ENCODE data around the gene HS1BP3. TPM values are rescaled to one million over a fixed set of nuclear protein-coding genes. Genes with fewer than 3 reads are reported as not detected.

Gene HS1BP3
- total and polyA plus RNA-seq, 2 donors: 7.2 to 17.4 TPM

- WGBS: 95% methylated on average over 3 of the region's 3 CpGs
Observed at GRCh38 chr2:20584045-20584398, 66.9 kb downstream of the HS1BP3 start.

GRCh38 chr2:20583425-20583881, 67.4 kb downstream of the HS1BP3 start:
- no peak overlapping the region for H3K4me3 ChIP-seq (ENCODE audit: low read length in 2 of 2)
- peaks cover 0 to 14% of the 10 kb centered on the region in 2 donors for H3K4me1 ChIP-seq (ENCODE audit: control insufficient read depth in 2 of 2, insufficient read depth in 2 of 2, low read length in 2 of 2)
- no peaks in the 10 kb centered on the region for H3K9me3 ChIP-seq (ENCODE audit: control insufficient read depth in 2 of 2, insufficient read depth in 1 of 2, low read length in 1 of 2)
- no peak overlapping the region for H3K27ac ChIP-seq (ENCODE audit: low read depth in 1 of 2, low read length in 1 of 2)
- 93% methylated on average over 7 of the region's 7 CpGs for WGBS
- no peak for DNase-seq (ENCODE audit: low read depth in 6 of 9, low spot score in 9 of 9)
- H3K36me3 ChIP-seq (ENCODE audit: control insufficient read depth in 2 of 2, insufficient read depth in 2 of 2, low read length in 1 of 2): no peaks in the 10 kb centered on the region
- no peaks in the 10 kb centered on the region for H3K27me3 ChIP-seq (ENCODE audit: control insufficient read depth in 2 of 2, insufficient read depth in 1 of 2, low read length in 1 of 2)

More at GRCh38 chr2:20584045-20584398, 66.9 kb downstream of the HS1BP3 start:
- no peak for DNase-seq (ENCODE audit: low read depth in 6 of 9, low spot score in 9 of 9)
- Histone ChIP-seq H3K27me3 (ENCODE audit: control insufficient read depth in 2 of 2, insufficient read depth in 1 of 2, low read length in 1 of 2) (no peaks in the 10 kb centered on the region), H3K27ac (ENCODE audit: low read depth in 1 of 2, low read length in 1 of 2) (no peak overlapping the region), H3K4me1 (ENCODE audit: control insufficient read depth in 2 of 2, insufficient read depth in 2 of 2, low read length in 2 of 2) (peaks cover 0 to 9% of the 10 kb centered on the region in 2 donors), H3K4me3 (ENCODE audit: low read length in 2 of 2) (no peak overlapping the region), H3K36me3 (ENCODE audit: control insufficient read depth in 2 of 2, insufficient read depth in 2 of 2, low read length in 1 of 2) (no peaks in the 10 kb centered on the region), H3K9me3 (ENCODE audit: control insufficient read depth in 2 of 2, insufficient read depth in 1 of 2, low read length in 1 of 2) (no peaks in the 10 kb centered on the region)

GRCh38 chr2:20582600-20583221, 68.2 kb downstream of the HS1BP3 start:
- DNase-seq (ENCODE audit: low read depth in 6 of 9, low spot score in 9 of 9): no peak
- peaks cover 0 to 15% of the 10 kb centered on the region in 2 donors for H3K4me1 ChIP-seq (ENCODE audit: control insufficient read depth in 2 of 2, insufficient read depth in 2 of 2, low read length in 2 of 2)
- no peak overlapping the region for H3K27ac ChIP-seq (ENCODE audit: low read depth in 1 of 2, low read length in 1 of 2)
- no peaks in the 10 kb centered on the region for H3K36me3 ChIP-seq (ENCODE audit: control insufficient read depth in 2 of 2, insufficient read depth in 2 of 2, low read length in 1 of 2)
- H3K4me3 ChIP-seq (ENCODE audit: low read length in 2 of 2): no peak overlapping the region
- H3K27me3 ChIP-seq (ENCODE audit: control insufficient read depth in 2 of 2, insufficient read depth in 1 of 2, low read length in 1 of 2): no peaks in the 10 kb centered on the region
- 90% methylated on average over 5 of the region's 5 CpGs for WGBS
- no peaks in the 10 kb centered on the region for H3K9me3 ChIP-seq (ENCODE audit: control insufficient read depth in 2 of 2, insufficient read depth in 1 of 2, low read length in 1 of 2)

GRCh38 chr2:20580690-20581437, 70.0 kb downstream of the HS1BP3 start:
- no peak for DNase-seq (ENCODE audit: low read depth in 6 of 9, low spot score in 9 of 9)
- H3K4me1 ChIP-seq (ENCODE audit: control insufficient read depth in 2 of 2, insufficient read depth in 2 of 2, low read length in 2 of 2): peaks cover 0 to 21% of the 10 kb centered on the region in 2 donors
- WGBS: 93% methylated on average over 4 of the region's 4 CpGs

GRCh38 chr2:20579866-20580265, 71.0 kb downstream of the HS1BP3 start:
- 98% methylated on average over 1 of the region's 1 CpG for WGBS
- no peak overlapping the region for H3K27ac ChIP-seq (ENCODE audit: low read depth in 1 of 2, low read length in 1 of 2)
- H3K4me1 ChIP-seq (ENCODE audit: control insufficient read depth in 2 of 2, insufficient read depth in 2 of 2, low read length in 2 of 2): peaks cover 0 to 20% of the 10 kb centered on the region in 2 donors
- no peak for DNase-seq (ENCODE audit: low read depth in 6 of 9, low spot score in 9 of 9)
- H3K9me3 ChIP-seq (ENCODE audit: control insufficient read depth in 2 of 2, insufficient read depth in 1 of 2, low read length in 1 of 2): no peaks in the 10 kb centered on the region
- H3K36me3 ChIP-seq (ENCODE audit: control insufficient read depth in 2 of 2, insufficient read depth in 2 of 2, low read length in 1 of 2): no peaks in the 10 kb centered on the region
- no peak overlapping the region for H3K4me3 ChIP-seq (ENCODE audit: low read length in 2 of 2)
- H3K27me3 ChIP-seq (ENCODE audit: control insufficient read depth in 2 of 2, insufficient read depth in 1 of 2, low read length in 1 of 2): no peaks in the 10 kb centered on the region

More at GRCh38 chr2:20580690-20581437, 70.0 kb downstream of the HS1BP3 start:
- H3K4me3 ChIP-seq (ENCODE audit: low read length in 2 of 2): no peak overlapping the region
- no peaks in the 10 kb centered on the region for H3K27me3 ChIP-seq (ENCODE audit: control insufficient read depth in 2 of 2, insufficient read depth in 1 of 2, low read length in 1 of 2)
- H3K27ac ChIP-seq (ENCODE audit: low read depth in 1 of 2, low read length in 1 of 2): no peak overlapping the region
- no peaks in the 10 kb centered on the region for H3K36me3 ChIP-seq (ENCODE audit: control insufficient read depth in 2 of 2, insufficient read depth in 2 of 2, low read length in 1 of 2)
- no peaks in the 10 kb centered on the region for H3K9me3 ChIP-seq (ENCODE audit: control insufficient read depth in 2 of 2, insufficient read depth in 1 of 2, low read length in 1 of 2)

- no peaks in the 10 kb centered on the region for H3K36me3 ChIP-seq (ENCODE audit: control insufficient read depth in 2 of 2, insufficient read depth in 2 of 2, low read length in 1 of 2)
- H3K4me1 ChIP-seq (ENCODE audit: control insufficient read depth in 2 of 2, insufficient read depth in 2 of 2, low read length in 2 of 2): peaks cover 0 to 16% of the 10 kb centered on the region in 2 donors
- no peaks in the 10 kb centered on the region for H3K9me3 ChIP-seq (ENCODE audit: control insufficient read depth in 2 of 2, insufficient read depth in 1 of 2, low read length in 1 of 2)
- H3K27ac ChIP-seq (ENCODE audit: low read depth in 1 of 2, low read length in 1 of 2): peak overlapping the region in 1 of 2 donors; percentile 57
- WGBS: 94% methylated on average over 15 of the region's 15 CpGs
- peak in 1 of 9 donors; percentile 14 for DNase-seq (ENCODE audit: low read depth in 6 of 9, low spot score in 9 of 9)
- H3K4me3 ChIP-seq (ENCODE audit: low read length in 2 of 2): no peak overlapping the region
- no peaks in the 10 kb centered on the region for H3K27me3 ChIP-seq (ENCODE audit: control insufficient read depth in 2 of 2, insufficient read depth in 1 of 2, low read length in 1 of 2)
Observed at GRCh38 chr2:20578895-20579825, 71.7 kb downstream of the HS1BP3 start.

- peak overlapping the region in 1 of 2 donors; percentile 55 for H3K27ac ChIP-seq (ENCODE audit: low read depth in 1 of 2, low read length in 1 of 2)
- no peaks in the 10 kb centered on the region for H3K27me3 ChIP-seq (ENCODE audit: control insufficient read depth in 2 of 2, insufficient read depth in 1 of 2, low read length in 1 of 2)
- no peak for DNase-seq (ENCODE audit: low read depth in 6 of 9, low spot score in 9 of 9)
- H3K9me3 ChIP-seq (ENCODE audit: control insufficient read depth in 2 of 2, insufficient read depth in 1 of 2, low read length in 1 of 2): no peaks in the 10 kb centered on the region
- WGBS: 80% methylated on average over 6 of the region's 6 CpGs
- H3K4me3 ChIP-seq (ENCODE audit: low read length in 2 of 2): no peak overlapping the region
- H3K36me3 ChIP-seq (ENCODE audit: control insufficient read depth in 2 of 2, insufficient read depth in 2 of 2, low read length in 1 of 2): no peaks in the 10 kb centered on the region
- H3K4me1 ChIP-seq (ENCODE audit: control insufficient read depth in 2 of 2, insufficient read depth in 2 of 2, low read length in 2 of 2): peaks cover 0 to 21% of the 10 kb centered on the region in 2 donors
Observed at GRCh38 chr2:20578266-20578894, 72.5 kb downstream of the HS1BP3 start.

- Histone ChIP-seq H3K4me1 (ENCODE audit: control insufficient read depth in 2 of 2, insufficient read depth in 2 of 2, low read length in 2 of 2) (peaks cover 0 to 22% of the 10 kb centered on the region in 2 donors), H3K27me3 (ENCODE audit: control insufficient read depth in 2 of 2, insufficient read depth in 1 of 2, low read length in 1 of 2) (no peaks in the 10 kb centered on the region), H3K36me3 (ENCODE audit: control insufficient read depth in 2 of 2, insufficient read depth in 2 of 2, low read length in 1 of 2) (no peaks in the 10 kb centered on the region), H3K27ac (ENCODE audit: low read depth in 1 of 2, low read length in 1 of 2) (no peak overlapping the region), H3K4me3 (ENCODE audit: low read length in 2 of 2) (no peak overlapping the region), H3K9me3 (ENCODE audit: control insufficient read depth in 2 of 2, insufficient read depth in 1 of 2, low read length in 1 of 2) (no peaks in the 10 kb centered on the region)
- no peak for DNase-seq (ENCODE audit: low read depth in 6 of 9, low spot score in 9 of 9)
- WGBS: 88% methylated on average over 12 of the region's 12 CpGs
Observed at GRCh38 chr2:20577495-20578235, 73.2 kb downstream of the HS1BP3 start.
